Common myeloid progenitor, CD34-positive (primary cell): Measurements from ENCODE around the gene NEGR1.

ENCODE experiments used
- CTCF ChIA-PET: fragments of 350-600 bp; sonication (Branson Sonifier 250); formaldehyde crosslinking; loops from one replicate; lab custom pipeline; 2021; ENCODE audit warnings: antibody characterized with exemption; lab: Charles Lee
- POLR2A ChIA-PET: fragments of 350-600 bp; sonication (Branson Sonifier 250); formaldehyde crosslinking; loops from one replicate; lab custom pipeline; 2021; ENCODE audit warnings: antibody characterized with exemption; lab: Charles Lee
- DNase-seq, 3 donors: peaks; one replicate each; pipeline versions ENCODE4 v3.0.0 to v3.0.0-alpha.2; 2013
- H3K27ac ChIP-seq, 2 experiments: 1 replicate in 1 of 2; 2 replicates in 1 of 2; pipeline ENCODE4 v1.7.0; 2013; ENCODE audit warnings: inconsistent platforms in 2 of 2, low read length in 2 of 2, mild to moderate bottlenecking in 2 of 2, low read depth in 1 of 2, moderate library complexity in 1 of 2; ENCODE audit not compliant: severe bottlenecking in 2 of 2, insufficient read depth in 1 of 2, poor library complexity in 1 of 2
- H3K27me3 ChIP-seq, 5 experiments: replicated peaks in 2 of 5; 1 replicate in 3 of 5; 2 replicates in 2 of 5; pipeline versions ENCODE4 v1.6.1 to v1.7.0; 2013; ENCODE audit warnings: low read length in 4 of 5, mild to moderate bottlenecking in 2 of 5, moderate library complexity in 2 of 5, inconsistent platforms in 1 of 5; ENCODE audit not compliant: insufficient read depth in 5 of 5, control insufficient read depth in 4 of 5
- H3K36me3 ChIP-seq, 4 experiments: 1 replicate in 2 of 4; 2 replicates in 2 of 4; pipeline versions ENCODE4 v1.6.1 to v1.7.0; 2013; ENCODE audit warnings: low read length in 3 of 4, control low read depth in 1 of 4, mild to moderate bottlenecking in 1 of 4; ENCODE audit not compliant: control insufficient read depth in 4 of 4, insufficient read depth in 4 of 4
- H3K4me1 ChIP-seq, 4 experiments: 1 replicate in 3 of 4; 2 replicates in 1 of 4; pipeline versions ENCODE4 v1.6.1 to v1.7.1; 2013; ENCODE audit warnings: low read length in 3 of 4, mild to moderate bottlenecking in 3 of 4, control low read depth in 1 of 4, inconsistent platforms in 1 of 4, moderate library complexity in 1 of 4; ENCODE audit not compliant: control insufficient read depth in 4 of 4, insufficient read depth in 4 of 4; ENCODE audit errors: control extremely low read depth in 1 of 4
- H3K4me3 ChIP-seq, 7 experiments: 1 replicate in 4 of 7; 2 replicates in 3 of 7; pipeline versions ENCODE4 v1.5.1 to v1.7.0; 2013; ENCODE audit warnings: mild to moderate bottlenecking in 7 of 7, low read length in 6 of 7, moderate library complexity in 6 of 7, inconsistent platforms in 2 of 7, low read depth in 2 of 7, control low read depth in 1 of 7; ENCODE audit not compliant: insufficient read depth in 4 of 7, control insufficient read depth in 1 of 7; ENCODE audit errors: extremely low read depth in 1 of 7
- H3K9me3 ChIP-seq, 5 experiments: 1 replicate in 4 of 5; 2 replicates in 1 of 5; pipeline versions ENCODE4 v1.6.1 to v1.7.1; 2013; ENCODE audit warnings: low read length in 4 of 5, mild to moderate bottlenecking in 2 of 5, inconsistent platforms in 1 of 5, low read depth in 1 of 5, moderate library complexity in 1 of 5; ENCODE audit not compliant: control insufficient read depth in 4 of 5, insufficient read depth in 2 of 5; ENCODE audit errors: control extremely low read depth in 1 of 5
- WGBS: methylation state at CpG from one replicate; pipeline ENCODE4 v1.1.5; 2013; ENCODE audit not compliant: insufficient coverage; 5-methylcytosine and 5-hydroxymethylcytosine counted together

NEGR1 gene

DNA sequence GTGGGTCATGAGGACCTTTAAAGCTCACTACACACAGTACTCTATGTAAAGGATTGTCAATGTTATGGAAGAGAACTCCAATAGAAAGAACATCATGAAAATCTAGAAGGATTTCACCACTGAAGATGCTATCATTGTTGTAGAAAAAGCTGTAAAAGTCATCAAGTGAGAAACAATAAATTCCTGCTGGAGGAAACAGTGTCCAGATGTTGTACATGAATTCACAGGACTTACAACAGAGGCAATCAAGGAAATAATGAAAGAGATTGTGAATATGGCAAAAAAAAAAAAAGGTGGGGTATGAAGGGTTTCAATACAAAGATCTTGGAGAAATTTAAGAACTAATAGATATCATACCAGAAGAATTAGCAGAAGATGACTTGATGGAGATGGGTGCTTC is 846.4 kb downstream of the NEGR1 start:
- no peaks in the 10 kb centered on the region for H3K27me3 ChIP-seq
- POLR2A ChIA-PET: no interaction called here
- CTCF ChIA-PET: no interaction called here

DNA sequence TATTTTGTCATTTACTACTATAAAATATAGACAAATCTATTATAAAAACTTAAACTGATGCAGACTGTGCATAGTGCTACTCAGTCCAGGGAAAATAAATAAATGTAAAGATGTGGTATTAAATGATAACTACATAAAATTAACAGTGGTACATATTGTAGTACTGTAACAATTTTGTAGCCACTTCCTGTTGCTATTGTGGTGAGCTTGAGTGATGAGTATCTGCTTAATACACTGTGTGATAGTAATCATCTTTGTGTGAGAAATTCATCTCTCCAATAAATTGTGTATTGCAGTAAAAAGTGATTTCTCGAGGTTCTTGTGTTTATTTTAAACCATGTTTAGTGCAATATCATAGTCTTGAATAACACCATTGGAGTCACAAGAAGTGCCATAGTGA is 848.1 kb downstream of the NEGR1 start:
- ChIA-PET CTCF (no interaction called here), POLR2A (no interaction called here)
- H3K4me1 ChIP-seq: no peaks in the 10 kb centered on the region
- no peak overlapping the region for H3K27ac ChIP-seq
- no peaks in the 10 kb centered on the region for H3K27me3 ChIP-seq
- no peaks in the 10 kb centered on the region for H3K36me3 ChIP-seq
- no CpG with 5 or more reads among the region's 1 CpG for WGBS
- no peak for DNase-seq
- no peak overlapping the region for H3K4me3 ChIP-seq
- H3K9me3 ChIP-seq: no peaks in the 10 kb centered on the region

More for the DNA sequence above, 846.4 kb downstream of the NEGR1 start:
- Histone ChIP-seq H3K27ac (no peak overlapping the region), H3K4me1 (no peaks in the 10 kb centered on the region), H3K9me3 (no peaks in the 10 kb centered on the region), H3K4me3 (no peak overlapping the region), H3K36me3 (no peaks in the 10 kb centered on the region)
- no peak for DNase-seq

DNA sequence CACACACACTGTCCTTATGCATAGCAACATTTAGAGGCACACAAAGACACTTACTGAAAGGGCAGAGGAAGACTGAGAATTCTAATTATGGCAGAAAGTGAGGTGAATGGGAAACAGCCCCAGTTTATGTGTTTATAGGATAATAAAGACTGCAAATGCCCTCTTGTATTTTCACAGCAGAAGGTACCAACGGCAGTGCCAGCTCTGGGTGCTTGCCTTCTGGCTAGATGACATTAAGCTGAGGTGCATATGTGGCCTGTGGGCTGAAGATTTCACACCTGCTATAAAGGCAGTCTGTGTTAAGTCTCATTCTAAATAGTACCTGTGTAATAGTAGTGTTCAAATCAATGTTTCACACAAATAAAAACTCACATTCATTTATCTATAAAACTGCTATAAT is 854.3 kb downstream of the NEGR1 start:
- Histone ChIP-seq H3K4me1 (no peaks in the 10 kb centered on the region), H3K4me3 (no peak overlapping the region), H3K9me3 (no peaks in the 10 kb centered on the region), H3K36me3 (no peaks in the 10 kb centered on the region), H3K27ac (no peak overlapping the region), H3K27me3 (no peaks in the 10 kb centered on the region)
- ChIA-PET POLR2A (no interaction called here), CTCF (no interaction called here)
- DNase-seq: no peak
- WGBS: 86% methylated on average over 1 of the region's 1 CpG

DNA sequence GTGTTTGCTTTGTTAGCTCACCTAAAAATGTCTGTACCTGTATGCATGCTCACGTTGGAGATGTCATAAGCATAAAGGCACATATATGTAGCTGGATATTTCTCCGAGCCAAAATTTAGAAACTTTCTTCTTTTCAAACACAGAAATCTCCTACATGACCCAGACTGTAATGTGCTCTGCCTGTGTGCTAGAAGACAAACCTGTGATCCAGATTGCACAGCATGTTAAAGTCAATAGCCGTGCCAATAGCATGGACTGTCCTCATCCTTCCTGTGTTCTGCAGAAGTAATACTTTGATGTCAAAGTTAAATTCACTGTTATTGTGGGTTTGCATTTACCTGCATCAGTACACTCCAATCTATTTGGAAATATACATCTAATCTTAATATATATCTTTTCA is 855.3 kb downstream of the NEGR1 start:
- POLR2A ChIA-PET: no interaction called here
- H3K27me3 ChIP-seq: no peaks in the 10 kb centered on the region
- H3K36me3 ChIP-seq: no peaks in the 10 kb centered on the region
- 100% methylated on average over 2 of the region's 3 CpGs for WGBS
- H3K27ac ChIP-seq: no peak overlapping the region
- H3K4me3 ChIP-seq: no peak overlapping the region
- no peak for DNase-seq
- CTCF ChIA-PET: no interaction called here
- H3K9me3 ChIP-seq: no peaks in the 10 kb centered on the region
- no peaks in the 10 kb centered on the region for H3K4me1 ChIP-seq

DNA sequence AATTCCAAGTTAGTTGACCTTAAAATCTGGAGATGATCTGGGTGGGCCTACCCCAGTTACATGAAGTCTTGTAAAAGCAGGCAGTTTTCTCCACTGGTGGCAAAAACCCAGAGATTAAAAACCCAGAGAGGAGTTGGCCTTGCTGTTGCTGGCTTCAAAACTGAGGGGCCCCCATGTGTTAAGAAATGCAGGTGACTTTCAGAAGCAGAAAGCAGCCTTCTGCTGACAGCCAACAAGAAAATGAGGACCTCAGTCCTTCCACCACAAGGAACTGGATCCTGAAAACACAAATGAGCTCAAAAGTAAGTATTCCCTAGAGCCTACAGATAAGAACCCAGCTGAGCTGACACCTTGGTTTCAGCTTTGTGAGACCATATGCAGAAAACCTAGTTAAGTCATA is 857.8 kb downstream of the NEGR1 start:
- DNase-seq: no peak
- Histone ChIP-seq H3K27ac (no peak overlapping the region), H3K4me1 (no peaks in the 10 kb centered on the region), H3K9me3 (no peaks in the 10 kb centered on the region), H3K4me3 (no peak overlapping the region), H3K27me3 (no peaks in the 10 kb centered on the region), H3K36me3 (no peaks in the 10 kb centered on the region)
- CTCF ChIA-PET: interaction anchor here (1.2 kb wide), 1 partner anchor 14 kb away, joined by 3 read pairs; no protein-coding TSS in a partner anchor
- POLR2A ChIA-PET: no interaction called here

DNA sequence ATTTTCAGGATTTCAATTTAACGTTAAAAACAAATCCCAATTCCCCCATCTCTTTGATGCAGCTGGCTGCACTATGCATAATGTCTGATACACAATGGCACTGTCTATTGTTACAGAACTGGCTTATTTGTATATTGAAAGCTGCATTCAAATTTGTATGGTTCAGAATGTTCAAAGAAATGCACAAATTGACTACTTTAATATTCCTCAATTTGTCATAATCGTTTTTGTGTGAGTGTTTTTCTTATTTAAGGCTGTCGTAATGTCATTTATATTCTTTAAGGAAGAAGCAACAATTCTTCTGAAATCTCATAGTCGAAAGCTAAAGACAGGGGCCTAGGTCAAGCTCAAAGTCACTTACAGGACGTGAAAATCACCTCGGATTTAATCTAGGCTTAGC is 860.1 kb downstream of the NEGR1 start:
- 100% methylated on average over 3 of the region's 6 CpGs for WGBS
- Histone ChIP-seq H3K27ac (no peak overlapping the region), H3K4me3 (no peak overlapping the region), H3K4me1 (no peaks in the 10 kb centered on the region), H3K9me3 (no peaks in the 10 kb centered on the region), H3K36me3 (no peaks in the 10 kb centered on the region), H3K27me3 (no peaks in the 10 kb centered on the region)
- CTCF ChIA-PET: no interaction called here
- no peak for DNase-seq
- POLR2A ChIA-PET: interaction anchor here (0.6 kb wide), 1 partner anchor 195 kb away, joined by 3 read pairs; no protein-coding TSS in a partner anchor

DNA sequence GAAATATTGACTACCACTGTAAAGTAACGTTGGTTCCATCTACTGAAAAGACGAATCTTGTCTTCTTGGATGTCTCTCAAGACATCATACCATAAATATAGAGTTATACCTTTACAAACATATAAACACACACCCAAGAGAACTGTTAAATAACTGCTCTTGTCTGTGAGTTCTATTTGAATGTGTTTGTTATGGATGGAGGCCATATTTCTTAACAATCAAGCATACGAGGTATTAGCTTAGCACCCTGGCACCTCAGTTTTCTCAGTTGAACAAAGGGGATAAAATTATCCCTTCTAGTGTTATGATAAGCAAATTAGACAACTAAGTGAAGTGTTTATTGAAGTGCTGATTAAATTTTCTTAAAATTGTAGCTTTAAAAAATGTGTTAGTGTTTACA is 864.9 kb downstream of the NEGR1 start:
- DNase-seq: no peak
- H3K27ac ChIP-seq: no peak overlapping the region
- CTCF ChIA-PET: no interaction called here
- H3K27me3 ChIP-seq: no peaks in the 10 kb centered on the region
- no peaks in the 10 kb centered on the region for H3K9me3 ChIP-seq
- H3K4me1 ChIP-seq: peaks cover 0 to 9% (median 6%) of the 10 kb centered on the region in 4 experiments
- H3K4me3 ChIP-seq: no peak overlapping the region
- 100% methylated on average over 1 of the region's 3 CpGs for WGBS
- H3K36me3 ChIP-seq: no peaks in the 10 kb centered on the region
- POLR2A ChIA-PET: no interaction called here
